Measurements from ENCODE around the gene CCDC57.
"Not testable (repeated sequence)": the region's sequence is repeated elsewhere in the genome, so short reads cannot be mapped to it uniquely, and the experiment has no call there.

The CCDC57 gene

GRCh38 chr17:82174042-82174857 is 38.4 kb downstream of the CCDC57 start:
- not testable (repeated sequence) for DNase-seq

- DNase-seq = no peak
Measured at GRCh38 chr17:82173351-82174041, 39.1 kb downstream of the CCDC57 start.

GRCh38 chr17:82172486-82173160 is 40.0 kb downstream of the CCDC57 start:
- no peak for DNase-seq

- DNase-seq = no peak
Measured at GRCh38 chr17:82171750-82172375, 40.8 kb downstream of the CCDC57 start.

- DNase-seq = no peak
Measured at GRCh38 chr17:82170412-82170961, 42.2 kb downstream of the CCDC57 start.

- no peak for DNase-seq
Measured at GRCh38 chr17:82168568-82168967, 44.1 kb downstream of the CCDC57 start.

- DNase-seq = no peak
Measured at GRCh38 chr17:82167028-82167427, 45.6 kb downstream of the CCDC57 start.

GRCh38 chr17:82164853-82165252 is 47.8 kb downstream of the CCDC57 start:
- DNase-seq = no peak

GRCh38 chr17:82161216-82161615 is 51.4 kb downstream of the CCDC57 start:
- no peak for DNase-seq

- DNase-seq = no peak
Measured at GRCh38 chr17:82160075-82160474, 52.6 kb downstream of the CCDC57 start.

GRCh38 chr17:82158825-82159224 is 53.8 kb downstream of the CCDC57 start:
- DNase-seq = no peak

GRCh38 chr17:82157046-82158035 is 55.3 kb downstream of the CCDC57 start:
- no peak for DNase-seq

- DNase-seq = no peak
Measured at GRCh38 chr17:82156284-82156925, 56.2 kb downstream of the CCDC57 start.

- DNase-seq = no peak
Measured at GRCh38 chr17:82155606-82156005, 57.0 kb downstream of the CCDC57 start.

- no peak for DNase-seq
Measured at GRCh38 chr17:82154881-82155331, 57.7 kb downstream of the CCDC57 start.

- peak; percentile 81 for DNase-seq
Measured at GRCh38 chr17:82153745-82154375, 58.8 kb downstream of the CCDC57 start.

GRCh38 chr17:82153295-82153691 is 59.3 kb downstream of the CCDC57 start:
- no peak for DNase-seq

GRCh38 chr17:82152556-82153294 is 59.9 kb downstream of the CCDC57 start:
- DNase-seq = no peak

GRCh38 chr17:82152114-82152513 is 60.5 kb downstream of the CCDC57 start:
- DNase-seq = no peak

Measured in central memory CD4-positive, alpha-beta T cell (primary cell).